ENCODE data around the gene HRK.

The HRK gene

DNA sequence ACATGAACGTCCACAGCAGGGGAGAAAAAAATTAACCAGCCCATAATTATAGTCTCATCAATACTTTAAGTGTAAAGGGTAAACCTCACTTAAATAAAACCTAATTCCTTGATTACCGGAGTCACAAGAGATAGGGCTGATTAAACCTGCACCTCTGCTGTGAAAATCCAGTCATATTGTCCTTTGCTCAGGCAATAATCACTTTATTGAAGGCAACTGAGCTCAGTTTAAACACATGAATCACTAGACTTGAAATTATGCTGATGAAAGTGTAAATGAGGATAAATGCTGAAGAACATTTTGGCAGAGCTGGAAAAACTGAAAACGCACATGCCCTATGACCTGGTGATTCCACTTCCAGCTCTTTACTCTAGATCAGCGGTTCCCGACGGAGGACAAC, 6.7 kb upstream of the HRK start:
- TF ChIP-seq MYC (IDR thresholded peaks at IDR 0.05; ENCODE audit: low read depth, low read length) (no peak), MAX (IDR thresholded peaks at IDR 0.05; ENCODE audit: low read depth, low read length) (no peak), CTCF (IDR thresholded peaks at IDR 0.05; ENCODE audit: low read depth, low read length) (no peak), POLR2A (IDR thresholded peaks at IDR 0.05; ENCODE audit: extremely low read depth, insufficient read length) (no peak)
- H3K4me3 ChIP-seq (ENCODE audit: low read depth, low read length) = no peak overlapping the region
- no peak for DNase-seq (ENCODE audit: low read depth)

GRCh38 chr12:116887244-116887643, 6.0 kb upstream of the HRK start:
- no peak for DNase-seq (ENCODE audit: low read depth)
- no peak for TF ChIP-seq MAX (IDR thresholded peaks at IDR 0.05; ENCODE audit: low read depth, low read length)
- TF ChIP-seq CTCF (IDR thresholded peaks at IDR 0.05; ENCODE audit: low read depth, low read length) = no peak
- no peak overlapping the region for H3K4me3 ChIP-seq (ENCODE audit: low read depth, low read length)

DNA sequence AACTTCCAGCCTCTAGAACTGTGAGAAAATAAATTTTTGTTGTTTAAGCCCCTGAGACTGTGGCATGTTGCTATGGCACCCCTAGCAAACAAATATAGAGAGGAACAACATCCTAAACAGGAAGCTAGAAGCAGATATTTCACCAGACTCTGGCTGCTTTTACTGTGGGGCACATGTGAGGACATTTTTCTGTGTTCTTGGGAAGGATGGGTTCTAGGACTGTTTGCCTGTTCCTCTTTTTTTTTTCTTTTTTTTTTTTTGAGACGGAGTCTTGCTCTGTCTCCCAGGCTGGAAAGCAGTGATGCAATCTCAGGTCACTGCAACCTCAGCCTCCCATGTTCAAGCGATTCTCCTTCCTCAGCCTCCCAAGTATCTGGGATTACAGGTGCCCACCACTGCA, 4.2 kb upstream of the HRK start:
- no peak overlapping the region for H3K4me3 ChIP-seq (ENCODE audit: low read depth, low read length)
- TF ChIP-seq CTCF (IDR thresholded peaks at IDR 0.05; ENCODE audit: low read depth, low read length) = no peak
- no peak for TF ChIP-seq MAX (IDR thresholded peaks at IDR 0.05; ENCODE audit: low read depth, low read length)
- TF ChIP-seq MYC (IDR thresholded peaks at IDR 0.05; ENCODE audit: low read depth, low read length) = no peak
- TF ChIP-seq POLR2A (IDR thresholded peaks at IDR 0.05; ENCODE audit: extremely low read depth, insufficient read length) = no peak
- peak; percentile 84 for DNase-seq (ENCODE audit: low read depth)

DNA sequence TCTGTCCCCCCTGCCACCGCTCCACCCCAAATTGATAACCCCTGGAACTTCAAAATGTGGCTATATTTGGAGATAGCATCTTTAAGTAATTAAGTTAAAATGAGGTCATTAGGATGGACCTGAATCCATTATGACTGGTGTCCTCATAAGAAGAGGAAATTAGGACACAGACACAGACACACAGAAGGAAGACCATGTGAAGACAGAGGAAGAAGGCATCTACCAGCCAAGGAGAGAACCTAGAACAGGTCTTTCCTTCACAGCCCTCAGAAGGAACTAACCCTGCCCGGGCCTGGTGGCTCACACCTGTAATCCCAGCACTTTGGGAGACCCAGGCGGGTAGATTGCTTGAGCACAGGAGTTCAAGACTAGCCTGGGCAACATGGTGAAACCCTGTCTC, 3.6 kb upstream of the HRK start:
- DNase-seq (ENCODE audit: low read depth) = no peak
- no peak for TF ChIP-seq POLR2A (IDR thresholded peaks at IDR 0.05; ENCODE audit: extremely low read depth, insufficient read length)
- no peak for TF ChIP-seq MAX (IDR thresholded peaks at IDR 0.05; ENCODE audit: low read depth, low read length)
- TF ChIP-seq MYC (IDR thresholded peaks at IDR 0.05; ENCODE audit: low read depth, low read length) = no peak
- TF ChIP-seq CTCF (IDR thresholded peaks at IDR 0.05; ENCODE audit: low read depth, low read length) = no peak
- no peak overlapping the region for H3K4me3 ChIP-seq (ENCODE audit: low read depth, low read length)

DNA sequence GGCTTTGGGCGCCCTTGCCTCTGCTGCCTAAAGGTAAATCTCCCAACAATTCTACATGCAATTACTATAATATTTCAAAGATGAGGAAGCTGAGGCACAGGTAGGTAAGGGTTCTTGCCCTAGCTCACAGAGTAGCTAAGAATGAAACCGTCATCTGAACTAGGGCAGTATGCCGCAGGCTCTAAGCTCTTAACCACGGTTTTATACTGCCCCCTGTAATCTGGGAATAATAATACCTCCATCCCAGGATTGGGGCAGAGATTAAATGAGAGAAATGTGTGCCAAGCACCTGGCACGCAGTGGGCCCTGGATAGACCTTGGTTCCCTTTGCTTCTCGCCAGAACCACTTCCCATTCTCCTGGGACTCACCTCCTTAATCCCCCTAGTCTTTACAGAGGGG, 1.5 kb upstream of the HRK start:
- no peak overlapping the region for H3K4me3 ChIP-seq (ENCODE audit: low read depth, low read length)
- TF ChIP-seq MYC (IDR thresholded peaks at IDR 0.05; ENCODE audit: low read depth, low read length) = no peak
- peak; percentile 36 for DNase-seq (ENCODE audit: low read depth)

GRCh38 chr12:116881877-116882507, 751 bp upstream of the HRK start:
- TF ChIP-seq MAX (IDR thresholded peaks at IDR 0.05; ENCODE audit: low read depth, low read length) (no peak), POLR2A (IDR thresholded peaks at IDR 0.05; ENCODE audit: extremely low read depth, insufficient read length) (no peak), CTCF (IDR thresholded peaks at IDR 0.05; ENCODE audit: low read depth, low read length) (no peak), MYC (IDR thresholded peaks at IDR 0.05; ENCODE audit: low read depth, low read length) (no peak)
- H3K4me3 ChIP-seq (ENCODE audit: low read depth, low read length) = no peak overlapping the region
- DNase-seq (ENCODE audit: low read depth) = no peak

All from NB4 (cell line).